Astrocyte (in vitro differentiated cells and primary cell): ENCODE results near the gene HLA-G.

Source experiments
- CTCF ChIP-seq: IDR thresholded peaks from 2 replicates; pipeline ENCODE4 v1.5.1; 2011; ENCODE audit warnings: low read depth, mild to moderate bottlenecking, inconsistent platforms, low read length, moderate library complexity; ENCODE audit not compliant: insufficient read depth
- EZH2 ChIP-seq: IDR thresholded peaks from 2 replicates; pipeline ENCODE4 v1.6.1; 2012; ENCODE audit warnings: mild to moderate bottlenecking, low read length, inconsistent platforms; ENCODE audit not compliant: insufficient read depth

GRCh38 chr6:29865631-29866030, 38.0 kb downstream of the HLA-G start:
- TF ChIP-seq CTCF (no peak), EZH2 (no peak)
